HG03521 (cell line): Measurements from ENCODE around the gene PSMA5.
"Not testable (repeated sequence)": the region's sequence is repeated elsewhere in the genome, so short reads cannot be mapped to it uniquely, and the experiment has no call there.

Experiments used
- ATAC-seq: cut with Tn5 transposase; IDR thresholded peaks from one replicate; pipeline ENCODE4 v1.9.1; 2021; ENCODE audit warnings: mild to moderate bottlenecking, moderate library complexity; ENCODE audit not compliant: unreplicated experiment

Gene PSMA5

DNA sequence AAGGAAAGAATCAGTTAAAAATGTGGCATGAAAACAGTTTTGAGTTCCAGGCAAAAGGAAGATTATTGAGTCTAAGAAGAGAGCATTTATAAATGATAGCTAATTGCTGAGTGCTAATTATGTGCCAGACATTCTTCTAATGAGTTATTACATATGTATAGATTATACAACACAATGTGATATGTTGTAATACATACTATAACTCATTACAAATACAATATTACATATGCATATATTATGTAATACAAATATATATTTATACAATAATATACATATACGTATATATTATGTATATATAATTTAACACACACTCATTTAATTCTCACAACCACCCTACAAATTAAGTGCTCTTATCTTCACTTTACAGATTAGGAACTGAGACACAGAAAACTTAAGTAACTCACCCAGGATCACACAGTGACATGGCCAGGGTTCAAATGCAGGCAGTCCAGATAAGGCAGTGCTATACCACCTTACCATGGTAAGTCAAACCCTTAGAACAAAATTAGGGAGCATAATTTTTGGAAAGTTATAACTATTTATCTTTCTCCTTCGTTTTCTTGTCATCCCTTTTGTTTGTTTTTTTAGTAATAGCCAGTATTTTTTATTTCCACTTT lies 32.5 kb downstream of the PSMA5 start:
- ATAC-seq: no peak

DNA sequence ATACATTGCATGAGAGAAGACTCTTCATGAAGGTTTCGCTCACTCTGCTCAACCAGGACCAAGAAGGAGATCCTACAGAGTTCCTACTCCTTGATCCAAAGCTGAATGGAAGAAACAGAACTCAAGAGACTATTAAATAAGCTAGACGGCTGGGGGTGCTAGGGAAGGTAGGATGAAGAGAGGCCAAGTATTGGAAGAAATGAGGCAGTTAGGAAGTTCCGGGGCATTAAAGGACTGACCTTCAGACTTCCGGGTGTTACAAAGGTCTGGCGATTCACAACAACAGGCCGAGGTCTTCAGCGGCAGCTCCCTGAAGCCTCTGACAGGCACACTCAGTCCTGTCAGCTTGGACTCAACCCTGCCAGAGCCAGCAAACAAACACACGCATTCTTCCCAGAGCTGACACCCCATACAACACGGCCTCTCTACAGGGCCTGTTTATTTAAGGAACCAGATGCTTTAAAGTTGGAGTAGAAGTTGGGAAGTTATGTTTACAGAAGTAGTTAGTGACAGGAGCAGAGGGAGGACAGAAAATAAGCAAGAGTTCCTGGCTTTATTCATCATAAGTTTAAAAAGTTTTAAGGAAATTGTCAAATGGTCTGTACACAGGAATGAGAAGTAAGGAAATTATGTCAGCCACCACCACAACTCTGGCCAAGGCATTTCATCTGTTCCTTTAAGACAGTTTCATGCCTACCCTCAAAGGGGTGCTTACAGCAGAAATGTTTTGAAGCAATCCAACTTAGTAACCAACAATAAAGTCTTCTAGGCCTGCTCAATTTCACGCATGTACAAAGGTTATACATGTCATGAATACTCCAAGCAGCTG lies 33.2 kb downstream of the PSMA5 start:
- no peak for ATAC-seq

DNA sequence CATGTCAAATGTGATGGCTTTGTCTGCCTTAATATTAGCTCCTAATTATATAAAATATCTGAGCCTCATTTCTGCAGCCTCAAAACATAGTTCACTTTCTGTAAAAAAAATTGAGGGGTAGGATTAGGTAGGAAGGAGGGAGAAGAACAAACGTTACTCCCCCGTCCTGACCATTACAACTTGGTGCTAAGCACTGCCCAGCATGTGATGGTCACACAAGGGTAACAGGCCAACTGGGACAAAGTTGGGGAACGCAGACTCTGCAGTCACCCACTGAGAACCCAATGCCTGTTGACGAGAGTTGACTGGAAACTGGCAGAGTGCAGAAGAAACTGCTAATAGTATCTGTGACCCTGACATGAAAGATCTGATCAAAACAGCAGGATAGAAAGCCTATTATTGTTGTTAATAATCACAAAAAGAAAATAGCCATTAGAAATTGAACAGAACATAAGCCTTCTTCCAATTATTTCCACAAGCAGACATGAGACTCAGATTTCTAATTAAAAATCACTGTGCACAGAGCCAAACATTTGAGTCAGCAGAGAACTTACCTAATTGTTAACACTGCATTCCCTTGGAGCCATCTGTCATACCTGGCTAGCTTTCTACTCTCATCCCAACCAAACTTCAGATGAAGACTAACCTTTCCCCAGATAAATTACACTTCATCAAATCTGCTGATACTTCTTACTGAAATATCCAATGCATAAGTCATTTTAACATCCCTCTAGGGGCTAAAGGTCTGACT lies 34.0 kb downstream of the PSMA5 start:
- ATAC-seq: no peak

DNA sequence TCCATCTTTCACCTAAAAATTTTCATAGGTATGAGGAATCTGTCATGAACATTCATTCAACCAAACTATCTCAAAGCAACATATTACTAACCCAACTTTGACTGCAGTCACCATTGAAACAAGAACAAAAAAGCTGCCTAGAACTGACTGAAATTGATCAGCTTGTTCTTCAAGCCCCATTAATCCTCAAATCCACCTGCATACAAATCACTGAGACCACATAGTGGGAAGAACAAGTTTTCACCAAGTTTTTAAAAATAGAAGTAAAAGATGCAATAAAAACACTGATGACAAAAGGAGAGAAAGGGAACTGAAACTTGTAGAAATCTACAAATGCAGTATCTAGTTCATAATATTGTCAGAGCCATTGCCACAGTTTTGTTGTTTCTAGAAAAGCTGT lies 34.6 kb downstream of the PSMA5 start:
- no peak for ATAC-seq

GRCh38 chr1:109391157-109391556 lies 35.1 kb downstream of the PSMA5 start:
- ATAC-seq: no peak

DNA sequence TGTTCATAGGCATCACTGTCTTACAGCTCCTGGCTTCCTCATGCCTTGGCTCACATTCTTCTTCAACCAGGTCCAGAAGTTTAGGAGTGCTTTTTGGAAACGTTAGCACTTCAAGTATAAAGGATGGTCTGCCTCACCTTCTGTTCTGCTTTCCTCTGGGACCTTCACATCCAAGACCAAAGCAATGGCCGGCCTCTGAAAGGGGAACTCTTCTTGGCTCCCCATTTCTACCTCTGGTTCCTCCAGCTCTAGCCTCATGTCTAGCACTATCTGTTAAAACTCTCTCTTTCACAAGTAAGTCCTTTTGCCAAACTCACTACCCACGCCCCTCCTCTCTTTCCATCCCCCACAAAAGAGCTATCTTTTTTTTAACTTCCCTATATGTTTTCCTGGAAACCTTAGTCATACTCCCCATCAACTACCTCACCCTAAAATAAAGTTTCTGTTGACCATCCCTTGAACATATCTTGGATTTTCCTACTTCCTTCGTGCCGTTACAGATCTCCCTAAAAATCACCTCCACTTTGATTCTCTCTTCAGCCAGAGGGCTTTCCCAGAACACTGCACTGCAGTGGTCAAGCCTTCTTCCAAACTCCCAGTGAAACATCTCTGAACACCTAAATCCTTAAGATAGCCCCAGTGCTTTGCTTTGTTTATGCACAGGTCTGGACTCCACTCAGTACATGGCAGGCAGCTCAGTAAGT lies 36.5 kb downstream of the PSMA5 start:
- ATAC-seq: no peak

DNA sequence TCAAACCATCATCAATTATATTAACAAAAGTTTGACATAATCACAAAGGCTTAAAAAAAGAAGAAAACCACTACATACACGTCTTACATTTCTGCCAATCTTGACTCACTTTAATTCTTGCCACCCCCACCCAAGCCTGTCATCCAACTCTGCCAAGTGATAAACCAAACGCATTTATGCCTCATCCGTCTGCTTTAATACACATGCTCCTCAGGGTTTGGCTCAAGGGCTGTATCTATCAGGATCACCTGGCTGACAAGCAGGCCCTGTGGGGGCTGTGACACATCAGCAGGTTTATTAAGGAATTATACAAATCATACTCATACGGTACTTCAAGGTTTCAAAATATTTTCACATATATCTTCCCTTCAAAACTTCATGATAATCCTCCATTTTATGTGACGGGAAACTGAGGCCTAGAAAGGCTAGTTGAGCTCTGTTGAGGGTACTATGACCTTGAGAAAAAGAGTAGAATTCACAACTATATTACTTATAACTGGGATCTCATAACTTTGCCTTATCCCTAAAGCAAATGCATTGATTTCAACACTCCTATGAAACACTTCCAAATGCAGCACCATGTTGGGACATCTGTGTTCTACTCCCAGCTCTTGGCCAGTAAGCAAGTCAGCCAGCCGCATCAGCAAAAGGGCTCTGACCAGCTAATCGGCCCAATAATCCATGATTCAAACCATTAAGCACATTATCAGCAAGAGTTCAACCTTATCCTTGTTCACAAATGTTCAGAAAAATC lies 37.2 kb downstream of the PSMA5 start:
- no peak for ATAC-seq

DNA sequence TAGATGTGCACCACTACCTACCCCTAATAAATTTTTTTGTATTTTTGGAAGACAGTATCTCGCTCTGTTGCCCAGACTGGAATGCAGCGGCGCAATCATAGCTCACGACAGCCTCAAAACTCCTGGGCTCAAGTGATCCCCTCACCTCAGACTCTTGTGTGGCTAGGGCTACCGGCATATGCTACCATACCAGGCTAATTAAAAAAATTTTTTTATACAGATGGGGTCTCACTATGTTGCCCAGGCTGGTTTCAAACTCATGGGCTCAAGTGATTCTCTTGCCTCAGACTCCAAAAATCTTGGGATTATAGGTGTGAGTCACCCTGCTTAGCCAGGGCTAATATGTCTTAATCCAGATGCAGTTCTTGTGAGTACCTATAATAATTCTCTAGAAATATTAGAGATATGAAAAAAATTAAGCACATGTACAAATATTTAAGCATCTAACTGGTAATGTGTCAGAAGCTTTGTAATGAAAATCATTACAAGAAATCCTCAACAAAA lies 38.0 kb downstream of the PSMA5 start:
- ATAC-seq: no peak

DNA sequence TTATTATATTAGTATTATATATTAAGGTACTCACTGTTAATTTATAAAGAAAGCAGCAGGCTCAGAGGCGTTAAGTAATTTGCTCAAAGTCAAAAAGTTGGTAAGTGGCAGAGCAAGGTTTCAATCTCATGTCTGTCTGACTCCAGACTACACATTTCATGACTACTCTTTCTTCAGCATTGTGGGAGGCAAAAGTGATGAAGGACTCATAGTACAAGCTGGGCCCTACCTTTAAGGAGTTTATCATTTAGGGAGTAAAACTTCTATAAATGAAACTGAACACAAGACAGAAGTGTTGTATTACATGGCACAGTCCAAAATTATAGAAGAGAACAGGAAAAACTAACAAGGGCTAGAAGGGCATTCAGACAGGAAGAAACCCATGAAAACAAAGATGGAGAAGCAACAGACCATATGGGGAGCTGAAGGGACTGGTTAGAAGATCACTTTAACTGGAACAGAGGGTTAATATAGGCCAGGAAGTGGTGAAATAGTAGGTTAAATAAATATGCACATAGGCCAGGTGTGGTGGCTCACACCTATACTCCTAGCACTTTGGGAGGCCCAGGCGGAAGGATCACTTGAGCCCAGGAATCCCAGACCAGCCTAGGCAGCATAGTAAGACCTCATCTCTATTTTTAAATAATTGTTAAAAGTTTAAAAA lies 40.1 kb downstream of the PSMA5 start:
- ATAC-seq: no peak

DNA sequence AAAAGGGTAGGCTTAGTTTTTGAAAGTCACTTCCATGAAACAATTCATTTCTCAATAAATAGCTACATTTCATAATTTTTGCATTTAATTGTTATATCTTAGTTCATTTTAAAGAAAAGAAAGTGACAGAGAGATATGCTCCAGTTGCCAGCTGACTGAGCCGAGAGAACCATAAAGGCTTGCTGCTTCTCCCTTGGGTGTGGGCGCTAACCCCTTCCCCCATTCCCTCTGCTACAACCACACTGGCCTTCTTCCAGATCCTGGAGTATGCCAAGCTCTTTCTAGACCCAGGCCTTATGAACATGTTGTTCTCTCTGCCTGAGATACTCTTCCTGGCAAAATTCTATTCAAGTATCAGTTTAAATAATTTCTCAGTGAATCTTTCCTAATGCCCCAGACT lies 40.8 kb downstream of the PSMA5 start:
- ATAC-seq: no peak

DNA sequence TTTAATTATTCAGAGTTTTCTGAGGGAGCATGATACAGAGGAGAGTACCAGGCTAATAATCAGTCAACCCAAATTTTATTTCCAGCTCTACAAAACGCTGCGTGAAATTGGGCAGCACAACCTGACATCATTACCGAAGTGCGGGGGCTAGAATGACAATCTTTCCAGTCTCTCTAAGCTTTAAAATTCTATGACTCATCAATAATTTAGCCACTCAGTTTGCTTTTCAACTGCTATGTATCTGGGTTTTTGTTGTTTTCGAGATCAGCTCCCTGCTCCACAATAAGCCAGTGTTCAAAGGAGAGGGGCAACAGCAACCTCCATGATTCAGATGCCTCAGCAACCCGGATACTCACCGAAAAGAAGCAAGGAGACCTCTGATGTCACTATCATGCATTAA lies 42.4 kb downstream of the PSMA5 start:
- no peak for ATAC-seq

DNA sequence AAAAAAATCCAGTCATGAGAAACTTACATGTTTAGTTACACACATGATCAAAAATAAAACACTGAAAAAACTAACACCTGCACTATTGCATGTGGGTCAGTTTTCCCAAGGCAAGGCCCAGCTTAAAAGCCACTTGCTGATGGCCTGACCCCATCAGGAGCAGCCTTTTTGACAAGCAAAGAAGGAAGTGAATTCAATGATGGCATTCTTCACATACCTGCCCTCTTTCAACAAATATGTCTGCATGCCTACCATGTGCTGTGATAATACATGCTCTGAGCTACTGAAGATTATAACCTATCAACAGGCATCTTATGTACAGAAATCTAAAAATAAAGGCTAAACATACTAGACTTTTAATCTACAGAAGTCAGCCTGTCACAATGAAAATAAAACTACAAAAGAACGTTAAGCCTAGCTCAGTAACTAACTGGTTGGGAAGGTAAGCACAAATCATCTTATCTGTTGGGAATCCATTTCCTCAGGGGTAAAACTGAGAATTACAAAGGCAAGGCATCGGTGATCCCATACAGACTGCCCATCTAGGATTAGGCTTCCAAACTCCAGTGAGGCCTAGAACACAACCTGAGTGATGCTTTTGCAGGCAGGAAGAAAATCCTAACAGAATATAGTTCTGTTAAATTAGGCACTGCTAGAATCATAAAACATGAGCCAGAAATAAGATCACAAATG lies 43.0 kb downstream of the PSMA5 start:
- ATAC-seq: no peak

DNA sequence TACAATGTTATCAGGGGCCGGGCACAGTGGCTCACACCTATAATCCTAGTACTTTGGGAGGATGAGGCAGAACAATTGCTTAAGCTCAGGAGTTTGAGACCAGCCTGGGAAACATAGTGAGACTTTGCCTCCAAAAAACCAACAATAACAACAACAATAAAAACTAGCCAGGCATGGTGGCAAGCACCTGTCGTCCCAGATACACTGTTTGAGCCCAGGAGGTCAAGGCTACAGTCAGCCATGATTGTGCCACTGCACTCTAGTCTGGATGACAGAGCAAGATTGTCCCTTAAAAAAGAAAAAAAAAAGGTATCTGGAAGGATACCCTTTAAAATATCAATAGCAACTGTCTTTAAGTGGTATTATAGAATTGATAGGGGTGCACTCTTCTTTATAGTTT lies 44.7 kb downstream of the PSMA5 start:
- no peak for ATAC-seq

DNA sequence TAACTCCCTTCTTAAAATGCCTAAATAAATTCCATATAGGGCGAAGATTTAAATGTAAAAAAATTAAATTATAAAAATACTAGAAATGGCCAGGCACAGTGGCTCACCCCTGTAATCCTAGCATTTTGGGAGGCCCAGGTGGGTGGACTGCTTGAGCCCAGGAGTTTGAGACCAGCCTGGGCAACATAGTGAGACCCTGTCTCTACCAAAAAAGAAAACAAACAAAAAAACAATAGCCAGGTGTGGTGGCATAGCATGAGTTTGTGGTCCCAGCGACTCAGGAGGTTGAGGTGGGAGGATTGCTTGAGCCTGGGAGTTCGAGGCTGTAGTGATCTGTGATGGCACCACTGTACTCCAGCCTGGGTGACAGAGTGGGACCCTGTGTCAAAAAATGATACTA lies 46.3 kb downstream of the PSMA5 start:
- no peak for ATAC-seq

- ATAC-seq: no peak
Observed at GRCh38 chr1:109379422-109379821, 46.8 kb downstream of the PSMA5 start.

GRCh38 chr1:109377698-109378097 lies 48.5 kb downstream of the PSMA5 start:
- no peak for ATAC-seq

GRCh38 chr1:109373696-109374095 lies 52.6 kb downstream of the PSMA5 start:
- not testable (repeated sequence) for ATAC-seq

DNA sequence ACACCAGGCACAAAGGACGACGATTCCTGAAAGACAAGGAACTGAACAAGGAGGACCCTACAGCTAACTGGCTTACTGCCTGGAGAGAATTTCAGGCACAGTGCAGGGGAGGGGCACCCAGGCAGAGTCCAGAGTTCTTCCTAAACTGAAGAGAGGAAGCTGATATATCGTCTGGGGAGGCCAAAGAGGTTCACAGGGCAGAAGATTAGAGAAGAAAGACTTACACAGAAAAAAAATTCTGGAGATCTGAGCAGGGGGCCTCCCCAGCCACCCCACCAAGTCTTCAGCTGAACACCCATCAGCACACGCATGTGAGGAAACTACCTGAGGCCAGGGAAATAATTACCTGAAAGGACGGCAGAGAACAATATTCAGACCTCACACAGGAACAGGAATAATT lies 53.1 kb downstream of the PSMA5 start:
- ATAC-seq: no peak

- no peak for ATAC-seq
Observed at GRCh38 chr1:109372281-109372680, 54.0 kb downstream of the PSMA5 start.
